H1 (cell line): ENCODE results near the gene SIN3B. TPM values are rescaled to one million over a fixed set of nuclear protein-coding genes. Genes with fewer than 3 reads are reported as not detected.

ENCODE experiments used
- EP300 ChIP-seq, 2 experiments: IDR thresholded peaks; 1 replicate in 1 of 2; 2 replicates in 1 of 2; pipeline ENCODE4 v1.6.1; 2011 to 2012; ENCODE audit warnings: low read depth in 2 of 2, low read length in 2 of 2, mild to moderate bottlenecking in 2 of 2, borderline replicate concordance in 1 of 2, inconsistent platforms in 1 of 2, moderate library complexity in 1 of 2
- KDM1A ChIP-seq: fragments of 200-600, 300-600 bp; sonication (generic); IDR thresholded peaks from 2 replicates; pipeline ENCODE4 v1.7.1; 2016; ENCODE audit warnings: mild to moderate bottlenecking, low read length, borderline replicate concordance
- MAFK ChIP-seq: IDR thresholded peaks from 2 replicates; pipeline ENCODE4 v1.6.1; 2012; ENCODE audit warnings: low read depth, mild to moderate bottlenecking, improper control_type of control experiment, low read length
- POLR2AphosphoS5 ChIP-seq: IDR thresholded peaks from 2 replicates; pipeline ENCODE4 v1.6.1; 2011; ENCODE audit warnings: low read depth, low read length
- RAD21 ChIP-seq, 2 experiments: IDR thresholded peaks in 1 of 2; conservative IDR thresholded peaks in 1 of 2; 2 replicates each; pipeline ENCODE4 v1.6.1; 2011; ENCODE audit warnings: low read depth in 2 of 2, low read length in 2 of 2, improper control_type of control experiment in 1 of 2, inconsistent platforms in 1 of 2, mild to moderate bottlenecking in 1 of 2, moderate library complexity in 1 of 2
- SAP30 ChIP-seq: fragments of 300-600 bp; sonication (generic); IDR thresholded peaks from 2 replicates; pipeline ENCODE4 v1.7.1; 2012; ENCODE audit warnings: low read length, moderate library complexity, mild to moderate bottlenecking, inconsistent platforms; ENCODE audit not compliant: insufficient read depth, insufficient replicate concordance
- SIX5 ChIP-seq: IDR thresholded peaks from 2 replicates; pipeline ENCODE4 v1.6.1; 2011; ENCODE audit warnings: mild to moderate bottlenecking, low read depth, low read length
- SP4 ChIP-seq: IDR thresholded peaks from 2 replicates; pipeline ENCODE4 v1.6.1; 2012; ENCODE audit warnings: low read length, inconsistent platforms
- polyA plus RNA-seq, 7 experiments: library from polyadenylated mRNA; depleted of rRNA in 3 of 7; stranded (reverse) in 5 of 7; unstranded in 2 of 7; fragments of >200 nt in 5 of 7; fragments of 200-250 nt in 2 of 7; gene quantifications; 1 replicate in 5 of 7; 2 replicates in 1 of 7; 4 replicates in 1 of 7; pipeline versions ENCODE4 v1.2.1 to v1.2.3, GENCODE V29; 2011 to 2013; ENCODE audit warnings: missing spikeins in 2 of 7, mixed read lengths in 2 of 7
- total RNA-seq: library from RNA; stranded (reverse); fragmentation: NEBNext Ultra II Directional; extraction: Animal tissue kit (Norgen Biotek cat#: 25700); gene quantifications from 2 replicates; pipeline ENCODE4 v1.2.1, GENCODE V29; 2021

The SIN3B gene
- total and polyA plus RNA-seq, 2 of the 8 experiments (the other 6 are each of a cell fraction or from before 2014, with no cell fraction given): 29.5 to 71.1 TPM

GRCh38 chr19:16891696-16892382 is 62.6 kb downstream of the SIN3B start (continued):
- TF ChIP-seq RAD21 (IDR thresholded peaks at IDR 0.05 in 1 of 2, conservative IDR thresholded peaks at IDR 0.05 in 1 of 2; ENCODE audit: low read depth in 2 of 2, low read length in 2 of 2): no peak
- TF ChIP-seq SP4: no peak
- TF ChIP-seq SIX5: no peak
- TF ChIP-seq EP300 (IDR thresholded peaks at IDR 0.05; ENCODE audit: borderline replicate concordance in 1 of 2, low read depth in 2 of 2, low read length in 2 of 2): no peak
- TF ChIP-seq POLR2AphosphoS5: no peak
- no peak for TF ChIP-seq KDM1A
- no peak for TF ChIP-seq SAP30
- no peak for TF ChIP-seq MAFK
